ENCODE results near the gene SPOCK1. TPM values are rescaled to one million over a fixed set of nuclear protein-coding genes. Genes with fewer than 3 reads are reported as not detected.

Gene SPOCK1
- total and polyA plus RNA-seq, 4 donors: 4.5 to 67.8 (median 27.0) TPM

DNA sequence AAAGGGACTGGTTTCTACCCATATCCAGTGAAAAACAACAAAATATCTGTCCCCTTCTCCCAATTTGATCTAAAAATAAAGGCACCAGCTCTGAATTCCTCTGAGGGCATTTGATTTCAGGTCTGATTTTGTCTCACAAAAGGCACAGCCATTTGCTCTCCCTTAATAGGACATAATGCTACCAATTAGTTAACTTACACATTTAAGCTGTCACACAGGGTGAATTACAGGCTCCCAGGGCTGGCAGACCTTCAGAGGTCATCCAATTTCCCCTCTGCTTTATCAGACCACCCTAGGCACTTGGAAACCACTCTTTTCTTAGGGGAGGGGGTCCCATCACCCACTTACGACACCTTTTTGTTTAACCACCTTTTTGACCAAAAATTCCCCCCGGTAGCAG, 319.9 kb downstream of the SPOCK1 start:
- Histone ChIP-seq H3K27ac (ENCODE audit: low read depth in 1 of 2, low read length in 2 of 2) (no peak overlapping the region), H3K4me3 (ENCODE audit: low read length in 2 of 2) (no peak overlapping the region), H3K36me3 (ENCODE audit: control insufficient read depth in 1 of 2, insufficient read depth in 2 of 2, low read length in 1 of 2) (no peaks in the 10 kb centered on the region), H3K27me3 (ENCODE audit: control insufficient read depth in 1 of 2, insufficient read depth in 2 of 2, low read length in 1 of 2) (no peaks in the 10 kb centered on the region), H3K9me3 (ENCODE audit: control insufficient read depth, low read length) (no peaks in the 10 kb centered on the region), H3K4me1 (ENCODE audit: control insufficient read depth in 1 of 2, insufficient read depth in 2 of 2, low read length in 2 of 2) (no peaks in the 10 kb centered on the region)
- whole genome bisulfite sequencing, 2 donors: 80 to 83% methylated on average over 2 of the region's 2 CpGs
- DNase-seq: no peak
- no peak for ATAC-seq (ENCODE audit: low FRiP score)
- intact Hi-C loops (cut with DNase I): no loop called here

DNA sequence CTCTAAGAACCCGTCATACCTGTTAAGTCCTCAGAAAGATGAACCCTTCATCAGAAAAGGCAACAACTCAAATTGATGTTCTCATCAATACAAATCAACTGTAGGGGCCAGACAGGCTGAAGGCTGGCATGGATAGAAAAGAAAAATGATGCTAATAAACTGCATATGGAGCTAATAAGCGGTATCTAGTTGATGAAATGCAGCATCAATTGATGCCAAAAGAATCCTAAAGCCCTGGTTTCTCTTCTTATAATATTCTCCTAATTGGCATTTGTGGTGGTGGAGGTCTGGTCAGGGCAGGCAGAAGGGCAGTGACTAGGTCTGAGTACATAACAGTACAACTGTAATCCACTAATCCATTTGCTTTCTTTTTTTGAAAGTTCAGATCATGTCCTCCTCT, 322.5 kb downstream of the SPOCK1 start:
- no peak overlapping the region for H3K27ac ChIP-seq (ENCODE audit: low read depth in 1 of 2, low read length in 2 of 2)
- no peak overlapping the region for H3K4me3 ChIP-seq (ENCODE audit: low read length in 2 of 2)
- ATAC-seq (ENCODE audit: low FRiP score) (no peak), DNase-seq (no peak)
- no peaks in the 10 kb centered on the region for H3K27me3 ChIP-seq (ENCODE audit: control insufficient read depth in 1 of 2, insufficient read depth in 2 of 2, low read length in 1 of 2)
- intact Hi-C loops (cut with DNase I): no loop called here
- no peaks in the 10 kb centered on the region for H3K4me1 ChIP-seq (ENCODE audit: control insufficient read depth in 1 of 2, insufficient read depth in 2 of 2, low read length in 2 of 2)
- H3K9me3 ChIP-seq (ENCODE audit: control insufficient read depth, low read length): peaks cover 1% of the 10 kb centered on the region
- H3K36me3 ChIP-seq (ENCODE audit: control insufficient read depth in 1 of 2, insufficient read depth in 2 of 2, low read length in 1 of 2): no peaks in the 10 kb centered on the region
- WGBS, 2 donors: 86 to 88% methylated on average over 2 of the region's 2 CpGs

DNA sequence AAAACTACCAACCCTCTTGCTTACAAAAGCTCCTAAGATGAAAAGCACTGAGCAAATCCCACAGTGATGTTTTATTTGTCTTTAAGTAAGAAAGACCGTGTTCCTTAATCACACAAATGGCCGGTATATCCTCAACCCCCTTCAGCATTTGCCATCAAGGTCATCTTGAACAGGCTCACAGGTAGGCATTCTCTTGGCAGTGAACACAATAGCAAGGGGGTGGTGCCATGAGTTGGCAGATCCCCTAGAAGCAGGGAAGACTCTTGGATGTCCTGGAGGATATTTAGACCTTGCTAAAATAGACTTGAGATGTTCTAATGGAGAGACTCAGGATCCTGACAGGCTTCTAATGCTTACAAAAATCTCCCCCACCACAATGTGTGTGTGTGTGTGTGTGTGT, 323.0 kb downstream of the SPOCK1 start:
- Histone ChIP-seq H3K9me3 (ENCODE audit: control insufficient read depth, low read length) (peaks cover 1% of the 10 kb centered on the region), H3K27ac (ENCODE audit: low read depth in 1 of 2, low read length in 2 of 2) (no peak overlapping the region), H3K27me3 (ENCODE audit: control insufficient read depth in 1 of 2, insufficient read depth in 2 of 2, low read length in 1 of 2) (no peaks in the 10 kb centered on the region), H3K4me3 (ENCODE audit: low read length in 2 of 2) (no peak overlapping the region), H3K4me1 (ENCODE audit: control insufficient read depth in 1 of 2, insufficient read depth in 2 of 2, low read length in 2 of 2) (no peaks in the 10 kb centered on the region), H3K36me3 (ENCODE audit: control insufficient read depth in 1 of 2, insufficient read depth in 2 of 2, low read length in 1 of 2) (no peaks in the 10 kb centered on the region)
- ATAC-seq (ENCODE audit: low FRiP score): no peak
- DNase-seq: no peak
- intact Hi-C loops (cut with DNase I): no loop called here
- WGBS, 2 donors: 89 to 90% methylated on average over 2 of the region's 2 CpGs

DNA sequence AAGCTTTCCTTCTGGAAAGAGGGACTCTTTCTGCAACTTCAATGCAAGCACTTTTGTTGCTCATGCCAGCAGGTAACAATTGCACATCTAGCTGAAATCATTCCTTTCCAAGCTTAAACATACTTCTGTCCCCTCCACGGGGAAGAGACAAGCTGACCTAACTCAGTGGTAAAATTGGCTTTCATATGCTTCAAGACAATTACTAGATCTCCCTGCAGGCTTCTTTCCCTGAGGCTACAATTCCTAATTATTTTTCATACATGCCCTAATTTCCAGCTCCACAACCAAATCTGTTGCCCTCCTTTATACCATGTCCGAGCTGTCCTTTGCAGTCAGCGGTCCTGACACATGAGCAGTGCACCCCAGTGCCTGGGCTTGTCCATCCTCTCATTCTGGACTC, 324.9 kb downstream of the SPOCK1 start:
- H3K27ac ChIP-seq (ENCODE audit: low read depth in 1 of 2, low read length in 2 of 2): no peak overlapping the region
- peaks cover 1% of the 10 kb centered on the region for H3K9me3 ChIP-seq (ENCODE audit: control insufficient read depth, low read length)
- no peaks in the 10 kb centered on the region for H3K4me1 ChIP-seq (ENCODE audit: control insufficient read depth in 1 of 2, insufficient read depth in 2 of 2, low read length in 2 of 2)
- H3K36me3 ChIP-seq (ENCODE audit: control insufficient read depth in 1 of 2, insufficient read depth in 2 of 2, low read length in 1 of 2): no peaks in the 10 kb centered on the region
- no peak for ATAC-seq (ENCODE audit: low FRiP score)
- H3K27me3 ChIP-seq (ENCODE audit: control insufficient read depth in 1 of 2, insufficient read depth in 2 of 2, low read length in 1 of 2): no peaks in the 10 kb centered on the region
- intact Hi-C loops (cut with DNase I): no loop called here
- no peak overlapping the region for H3K4me3 ChIP-seq (ENCODE audit: low read length in 2 of 2)
- DNase-seq: no peak
- 81 to 87% methylated on average over 3 of the region's 3 CpGs for WGBS, 2 donors

DNA sequence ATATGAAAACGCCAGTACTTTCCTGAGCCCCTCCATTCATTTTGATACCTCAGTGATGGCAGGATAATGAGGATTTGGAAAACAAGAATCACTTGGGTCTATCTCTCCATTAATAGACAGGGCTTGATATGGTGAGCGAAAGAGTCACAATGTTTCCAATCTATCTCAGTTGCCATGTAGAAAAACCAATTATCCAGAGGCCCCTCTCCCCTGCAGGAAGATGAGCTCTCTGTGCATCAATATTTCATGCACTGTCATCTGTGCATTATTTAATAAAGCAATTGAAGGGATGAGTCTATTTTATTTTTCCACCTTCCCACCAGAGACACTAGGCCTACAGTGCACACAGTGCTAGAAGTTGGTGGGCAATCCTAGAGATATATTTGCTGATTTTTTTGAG, 326.9 kb downstream of the SPOCK1 start:
- ATAC-seq (ENCODE audit: low FRiP score) (no peak), DNase-seq (no peak)
- WGBS, 2 donors: 64 to 73% methylated on average over 2 of the region's 2 CpGs
- no peaks in the 10 kb centered on the region for H3K36me3 ChIP-seq (ENCODE audit: control insufficient read depth in 1 of 2, insufficient read depth in 2 of 2, low read length in 1 of 2)
- no peak overlapping the region for H3K27ac ChIP-seq (ENCODE audit: low read depth in 1 of 2, low read length in 2 of 2)
- H3K4me1 ChIP-seq (ENCODE audit: control insufficient read depth in 1 of 2, insufficient read depth in 2 of 2, low read length in 2 of 2): no peaks in the 10 kb centered on the region
- no peak overlapping the region for H3K4me3 ChIP-seq (ENCODE audit: low read length in 2 of 2)
- intact Hi-C loops (cut with DNase I): no loop called here
- peaks cover 1% of the 10 kb centered on the region for H3K9me3 ChIP-seq (ENCODE audit: control insufficient read depth, low read length)
- H3K27me3 ChIP-seq (ENCODE audit: control insufficient read depth in 1 of 2, insufficient read depth in 2 of 2, low read length in 1 of 2): no peaks in the 10 kb centered on the region

DNA sequence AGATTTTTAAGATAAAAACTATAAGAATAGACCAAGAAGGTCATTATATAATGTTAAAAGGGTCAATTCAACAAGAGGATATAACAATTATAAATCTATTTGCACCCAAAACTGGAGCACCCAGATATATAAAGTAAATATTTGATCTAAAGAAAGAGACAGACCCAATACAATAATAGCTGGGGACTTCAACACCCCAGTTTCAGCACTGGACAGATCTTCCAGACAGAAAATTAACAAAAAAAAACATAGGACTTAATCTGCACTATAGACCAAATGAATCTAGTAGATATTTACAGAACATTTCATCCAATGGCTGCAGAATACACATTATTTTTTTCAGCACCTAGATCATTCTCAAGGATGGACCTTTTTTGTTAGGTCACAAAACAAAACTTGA, 331.9 kb downstream of the SPOCK1 start:
- H3K9me3 ChIP-seq (ENCODE audit: control insufficient read depth, low read length): no peaks in the 10 kb centered on the region
- DNase-seq (no peak), ATAC-seq (ENCODE audit: low FRiP score) (no peak)
- no peak overlapping the region for H3K27ac ChIP-seq (ENCODE audit: low read depth in 1 of 2, low read length in 2 of 2)
- H3K4me3 ChIP-seq (ENCODE audit: low read length in 2 of 2): no peak overlapping the region
- no peaks in the 10 kb centered on the region for H3K4me1 ChIP-seq (ENCODE audit: control insufficient read depth in 1 of 2, insufficient read depth in 2 of 2, low read length in 2 of 2)
- intact Hi-C loops (cut with DNase I): no loop called here
- H3K27me3 ChIP-seq (ENCODE audit: control insufficient read depth in 1 of 2, insufficient read depth in 2 of 2, low read length in 1 of 2): no peaks in the 10 kb centered on the region
- H3K36me3 ChIP-seq (ENCODE audit: control insufficient read depth in 1 of 2, insufficient read depth in 2 of 2, low read length in 1 of 2): no peaks in the 10 kb centered on the region

DNA sequence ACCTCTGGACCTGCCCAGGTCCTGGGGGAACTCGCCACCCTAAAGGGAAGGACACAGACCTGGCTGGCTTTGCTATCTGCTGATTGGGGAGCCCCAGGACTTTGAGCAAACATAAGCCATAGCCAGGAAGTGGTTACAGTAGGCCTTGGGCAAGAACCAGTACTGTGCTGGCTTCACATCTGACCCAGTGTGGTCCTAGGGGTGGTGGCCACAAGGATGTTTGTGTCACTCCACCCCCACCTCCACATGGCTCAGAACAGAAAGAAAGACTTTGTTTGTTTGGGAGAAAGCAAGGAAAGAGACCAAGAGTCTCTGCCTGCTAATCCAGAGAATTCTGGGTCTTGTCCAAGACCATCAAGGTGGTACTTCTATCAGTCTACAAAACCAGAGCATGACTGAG, 334.2 kb downstream of the SPOCK1 start:
- WGBS, 2 donors: 67 to 87% methylated on average over 1 of the region's 1 CpG
- Histone ChIP-seq H3K4me3 (ENCODE audit: low read length in 2 of 2) (no peak overlapping the region), H3K4me1 (ENCODE audit: control insufficient read depth in 1 of 2, insufficient read depth in 2 of 2, low read length in 2 of 2) (no peaks in the 10 kb centered on the region), H3K27me3 (ENCODE audit: control insufficient read depth in 1 of 2, insufficient read depth in 2 of 2, low read length in 1 of 2) (no peaks in the 10 kb centered on the region), H3K27ac (ENCODE audit: low read depth in 1 of 2, low read length in 2 of 2) (no peak overlapping the region), H3K36me3 (ENCODE audit: control insufficient read depth in 1 of 2, insufficient read depth in 2 of 2, low read length in 1 of 2) (no peaks in the 10 kb centered on the region), H3K9me3 (ENCODE audit: control insufficient read depth, low read length) (no peaks in the 10 kb centered on the region)
- intact Hi-C loops (cut with DNase I): no loop called here
- ATAC-seq (ENCODE audit: low FRiP score) (no peak), DNase-seq (no peak)

DNA sequence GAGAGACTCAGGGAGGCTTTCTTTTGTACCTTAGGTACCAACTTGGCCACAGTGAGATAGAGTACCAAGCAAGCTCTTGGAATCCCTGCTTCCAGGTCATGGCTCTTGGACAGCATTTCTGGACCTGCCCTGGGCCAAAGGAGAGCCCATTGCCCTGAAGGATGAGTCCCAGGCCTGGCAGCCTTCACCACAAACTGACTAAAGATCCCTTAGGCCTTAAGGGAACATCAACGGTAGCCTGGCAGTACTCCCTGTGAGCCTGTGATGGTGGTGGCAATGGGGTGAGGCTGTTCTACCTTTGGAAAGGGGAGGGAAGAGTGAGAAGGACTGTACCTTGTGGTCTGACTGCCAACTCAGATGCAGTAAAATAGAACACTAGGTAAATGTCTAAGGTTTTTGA, 334.6 kb downstream of the SPOCK1 start:
- Histone ChIP-seq H3K4me1 (ENCODE audit: control insufficient read depth in 1 of 2, insufficient read depth in 2 of 2, low read length in 2 of 2) (no peaks in the 10 kb centered on the region), H3K36me3 (ENCODE audit: control insufficient read depth in 1 of 2, insufficient read depth in 2 of 2, low read length in 1 of 2) (no peaks in the 10 kb centered on the region), H3K27me3 (ENCODE audit: control insufficient read depth in 1 of 2, insufficient read depth in 2 of 2, low read length in 1 of 2) (no peaks in the 10 kb centered on the region), H3K27ac (ENCODE audit: low read depth in 1 of 2, low read length in 2 of 2) (no peak overlapping the region), H3K9me3 (ENCODE audit: control insufficient read depth, low read length) (no peaks in the 10 kb centered on the region), H3K4me3 (ENCODE audit: low read length in 2 of 2) (no peak overlapping the region)
- intact Hi-C loops (cut with DNase I): no loop called here
- 88 to 92% methylated on average over 1 of the region's 1 CpG for WGBS, 2 donors
- no peak for DNase-seq
- ATAC-seq (ENCODE audit: low FRiP score): no peak

DNA sequence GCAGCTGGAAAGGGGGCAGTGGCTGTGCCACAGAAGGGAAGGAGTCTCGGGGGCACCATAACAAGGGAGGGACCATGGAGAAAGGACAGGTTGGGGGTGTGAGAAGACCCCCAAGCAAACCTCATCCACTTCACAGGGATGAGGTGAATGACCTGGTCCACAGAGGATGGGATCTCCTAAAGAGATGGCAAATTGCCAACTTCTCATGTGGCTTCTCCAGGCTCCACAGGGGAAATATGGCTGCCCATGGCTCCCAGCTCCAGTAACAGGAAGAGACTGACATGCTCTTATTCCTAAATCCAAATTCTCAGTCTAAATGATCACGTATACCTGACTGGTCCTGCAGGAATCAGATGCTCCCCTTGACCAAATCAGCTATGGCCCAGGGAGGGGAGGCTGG, 340.4 kb downstream of the SPOCK1 start:
- Histone ChIP-seq H3K9me3 (ENCODE audit: control insufficient read depth, low read length) (peaks cover 1% of the 10 kb centered on the region), H3K4me3 (ENCODE audit: low read length in 2 of 2) (no peak overlapping the region), H3K4me1 (ENCODE audit: control insufficient read depth in 1 of 2, insufficient read depth in 2 of 2, low read length in 2 of 2) (no peaks in the 10 kb centered on the region), H3K27me3 (ENCODE audit: control insufficient read depth in 1 of 2, insufficient read depth in 2 of 2, low read length in 1 of 2) (no peaks in the 10 kb centered on the region), H3K27ac (ENCODE audit: low read depth in 1 of 2, low read length in 2 of 2) (no peak overlapping the region), H3K36me3 (ENCODE audit: control insufficient read depth in 1 of 2, insufficient read depth in 2 of 2, low read length in 1 of 2) (no peaks in the 10 kb centered on the region)
- 89 to 97% methylated on average over 2 of the region's 2 CpGs for WGBS, 2 donors
- DNase-seq: no peak
- intact Hi-C loops (cut with DNase I): no loop called here
- ATAC-seq (ENCODE audit: low FRiP score): no peak

Measured in aorta (tissue), 5 donors.